ENCODE measurements around the gene TMC5. TPM values are rescaled to one million over a fixed set of nuclear protein-coding genes. Genes with fewer than 3 reads are reported as not detected.

TMC5 gene
- total RNA-seq, 4 donors from 2014 or later: 0.11 to 5.7 (median 0.67) TPM

- no peak overlapping the region for H3K4me3 ChIP-seq
- no peak for DNase-seq
- no peaks in the 10 kb centered on the region for H3K27me3 ChIP-seq
- H3K9me3 ChIP-seq: no peaks in the 10 kb centered on the region
- TF ChIP-seq, protein P1, sequence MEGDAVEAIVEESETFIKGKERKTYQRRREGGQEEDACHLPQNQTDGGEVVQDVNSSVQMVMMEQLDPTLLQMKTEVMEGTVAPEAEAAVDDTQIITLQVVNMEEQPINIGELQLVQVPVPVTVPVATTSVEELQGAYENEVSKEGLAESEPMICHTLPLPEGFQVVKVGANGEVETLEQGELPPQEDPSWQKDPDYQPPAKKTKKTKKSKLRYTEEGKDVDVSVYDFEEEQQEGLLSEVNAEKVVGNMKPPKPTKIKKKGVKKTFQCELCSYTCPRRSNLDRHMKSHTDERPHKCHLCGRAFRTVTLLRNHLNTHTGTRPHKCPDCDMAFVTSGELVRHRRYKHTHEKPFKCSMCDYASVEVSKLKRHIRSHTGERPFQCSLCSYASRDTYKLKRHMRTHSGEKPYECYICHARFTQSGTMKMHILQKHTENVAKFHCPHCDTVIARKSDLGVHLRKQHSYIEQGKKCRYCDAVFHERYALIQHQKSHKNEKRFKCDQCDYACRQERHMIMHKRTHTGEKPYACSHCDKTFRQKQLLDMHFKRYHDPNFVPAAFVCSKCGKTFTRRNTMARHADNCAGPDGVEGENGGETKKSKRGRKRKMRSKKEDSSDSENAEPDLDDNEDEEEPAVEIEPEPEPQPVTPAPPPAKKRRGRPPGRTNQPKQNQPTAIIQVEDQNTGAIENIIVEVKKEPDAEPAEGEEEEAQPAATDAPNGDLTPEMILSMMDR (IDR thresholded peaks at IDR 0.05): no peak
- no peak for TF ChIP-seq POLR2A (IDR thresholded peaks at IDR 0.05)
- WGBS, 2 donors: 98 to 99% methylated on average over 3 of the region's 3 CpGs
- H3K4me1 ChIP-seq: peaks cover 0 to 16% (median 4%) of the 10 kb centered on the region in 3 donors
- H3K27ac ChIP-seq: no peak overlapping the region
- no peaks in the 10 kb centered on the region for H3K36me3 ChIP-seq
- intact Hi-C loops (cut with DNase I): no loop called here
Observed at GRCh38 chr16:19430345-19430744, 12.7 kb downstream of the TMC5 start.

- H3K9me3 ChIP-seq: no peaks in the 10 kb centered on the region
- H3K4me1 ChIP-seq: peaks cover 0 to 16% (median 4%) of the 10 kb centered on the region in 3 donors
- H3K4me3 ChIP-seq: no peak overlapping the region
- TF ChIP-seq, protein P1 (IDR thresholded peaks at IDR 0.05): no peak
- TF ChIP-seq POLR2A (IDR thresholded peaks at IDR 0.05): no peak
- H3K27me3 ChIP-seq: no peaks in the 10 kb centered on the region
- intact Hi-C loops (cut with DNase I): no loop called here
- H3K27ac ChIP-seq: peak overlapping the region in 3 of 4 donors; percentile 37 to 47 (median 39)
- 30 to 59% methylated on average over 4 to 6 of the region's 6 CpGs for WGBS, 2 donors
- no peaks in the 10 kb centered on the region for H3K36me3 ChIP-seq
- no peak for DNase-seq
Observed at GRCh38 chr16:19431636-19432340, 14.1 kb downstream of the TMC5 start.

DNA sequence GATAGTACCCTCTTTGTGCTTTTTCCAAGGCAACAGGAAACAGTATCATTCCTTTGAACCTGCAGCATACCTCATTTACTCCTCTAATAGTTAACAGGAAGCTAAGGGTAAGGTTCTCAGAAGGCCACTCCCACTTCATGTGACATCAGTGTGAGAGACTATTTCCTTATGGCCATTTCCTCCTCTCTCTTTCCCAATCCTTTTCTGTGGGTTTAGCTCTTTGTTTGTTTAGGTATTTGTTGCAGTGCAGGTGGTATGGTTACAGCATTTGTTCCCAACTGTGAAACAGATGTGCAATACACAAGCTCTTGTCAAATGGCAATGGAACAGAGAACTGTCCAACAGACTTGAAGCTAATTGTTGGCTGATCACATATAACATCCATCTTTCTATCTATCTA lies 14.7 kb downstream of the TMC5 start:
- H3K9me3 ChIP-seq: no peaks in the 10 kb centered on the region
- H3K27ac ChIP-seq: peak overlapping the region in 3 of 4 donors; percentile 37 to 47 (median 39)
- intact Hi-C loops (cut with DNase I): no loop called here
- DNase-seq: no peak
- no peak overlapping the region for H3K4me3 ChIP-seq
- H3K4me1 ChIP-seq: peaks cover 0 to 16% (median 4%) of the 10 kb centered on the region in 3 donors
- H3K36me3 ChIP-seq: no peaks in the 10 kb centered on the region
- TF ChIP-seq, protein P1 (IDR thresholded peaks at IDR 0.05): no peak
- TF ChIP-seq POLR2A (IDR thresholded peaks at IDR 0.05): no peak
- H3K27me3 ChIP-seq: no peaks in the 10 kb centered on the region

DNA sequence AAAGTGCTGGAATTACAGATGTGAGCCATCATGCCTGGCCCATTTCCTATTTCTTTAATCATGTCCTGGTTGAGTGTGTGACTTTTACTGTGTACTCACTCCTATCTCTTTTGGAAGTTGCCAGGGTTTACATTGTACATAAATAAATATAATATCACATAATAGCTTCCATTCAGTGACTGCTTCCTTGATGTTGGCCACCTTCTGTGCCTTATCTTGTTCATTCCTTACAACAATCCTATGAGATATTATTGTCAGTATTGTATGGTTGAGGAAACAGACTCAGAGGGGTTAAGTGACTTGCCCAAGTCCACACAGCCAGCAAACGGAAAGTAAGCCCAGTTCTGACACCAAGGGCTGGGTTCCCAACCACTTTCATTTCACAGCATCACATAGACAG lies 16.9 kb downstream of the TMC5 start:
- TF ChIP-seq, protein P1 (IDR thresholded peaks at IDR 0.05): no peak
- TF ChIP-seq POLR2A (IDR thresholded peaks at IDR 0.05): no peak

GRCh38 chr16:19436540-19436939 lies 18.9 kb downstream of the TMC5 start:
- no peaks in the 10 kb centered on the region for H3K27me3 ChIP-seq
- no peaks in the 10 kb centered on the region for H3K9me3 ChIP-seq
- TF ChIP-seq POLR2A (IDR thresholded peaks at IDR 0.05): no peak
- TF ChIP-seq, protein P1 (IDR thresholded peaks at IDR 0.05): no peak
- peaks cover 0 to 7% (median 0%) of the 10 kb centered on the region in 3 donors for H3K4me1 ChIP-seq
- intact Hi-C loops (cut with DNase I): no loop called here
- 63 to 80% methylated on average over 1 of the region's 1 CpG for WGBS, 2 donors
- H3K4me3 ChIP-seq: no peak overlapping the region
- DNase-seq: no peak
- no peaks in the 10 kb centered on the region for H3K36me3 ChIP-seq
- H3K27ac ChIP-seq: no peak overlapping the region

More for the DNA sequence above, 16.9 kb downstream of the TMC5 start:
- no peak for DNase-seq
- intact Hi-C loops (cut with DNase I): no loop called here
- Histone ChIP-seq H3K4me3 (no peak overlapping the region), H3K27ac (no peak overlapping the region), H3K9me3 (no peaks in the 10 kb centered on the region), H3K4me1 (peaks cover 0 to 8% (median 0%) of the 10 kb centered on the region in 3 donors), H3K36me3 (no peaks in the 10 kb centered on the region), H3K27me3 (no peaks in the 10 kb centered on the region)
- 48 to 82% methylated on average over 1 of the region's 1 CpG for WGBS, 2 donors

Measured in esophagus squamous epithelium (tissue), 5 donors.